Measurements from ENCODE around the gene SPINK13.
"Not testable (repeated sequence)": the region's sequence is repeated elsewhere in the genome, so short reads cannot be mapped to it uniquely, and the experiment has no call there.

The SPINK13 gene

DNA sequence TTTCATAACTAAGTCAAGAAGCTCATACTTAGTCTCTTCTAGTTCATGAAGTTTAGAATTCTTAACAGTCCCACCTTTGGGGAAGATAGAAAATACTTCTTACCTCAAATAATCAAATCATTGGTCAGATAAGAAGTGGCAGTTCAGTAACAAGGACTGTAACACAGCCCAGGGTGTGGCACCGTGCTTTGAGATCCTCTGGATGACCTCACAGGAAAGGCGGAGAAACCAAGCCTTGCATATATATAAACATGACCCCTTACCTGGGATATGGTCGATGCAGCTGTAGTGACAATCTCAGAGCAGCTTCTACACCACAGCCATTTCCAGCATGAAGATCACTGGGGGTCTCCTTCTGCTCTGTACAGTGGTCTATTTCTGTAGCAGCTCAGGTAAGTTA, 43.6 kb downstream of the SPINK13 start, which contains the start of gene SPINK7:
Gene SPINK7, plus strand, starts transcription at position 271 of the 400 bp plus-strand sequence. Its CDS starts 61 bp downstream, at position 332.
- DNase-seq (ENCODE audit: low read depth in 2 of 2) = no peak

DNA sequence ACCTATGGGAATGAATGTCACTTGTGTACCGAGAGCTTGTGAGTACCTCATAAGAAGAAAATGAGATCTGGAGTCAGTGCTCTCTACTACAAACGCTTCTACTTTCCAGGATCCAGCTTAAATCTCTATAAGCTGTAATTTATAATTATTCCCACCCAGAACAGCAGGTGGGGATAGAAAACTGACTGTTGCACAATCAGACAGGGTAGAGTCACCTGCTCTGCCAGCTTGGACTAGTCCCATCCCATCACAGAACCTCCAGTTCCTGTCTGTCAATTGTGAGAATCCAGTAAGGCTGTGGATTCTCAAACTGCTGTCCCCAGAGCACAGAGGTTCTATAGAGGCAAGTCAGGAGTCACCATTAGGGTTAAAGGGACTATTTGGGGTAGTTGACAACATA, 45.6 kb downstream of the SPINK13 start:
- DNase-seq (ENCODE audit: low read depth in 2 of 2) = no peak

DNA sequence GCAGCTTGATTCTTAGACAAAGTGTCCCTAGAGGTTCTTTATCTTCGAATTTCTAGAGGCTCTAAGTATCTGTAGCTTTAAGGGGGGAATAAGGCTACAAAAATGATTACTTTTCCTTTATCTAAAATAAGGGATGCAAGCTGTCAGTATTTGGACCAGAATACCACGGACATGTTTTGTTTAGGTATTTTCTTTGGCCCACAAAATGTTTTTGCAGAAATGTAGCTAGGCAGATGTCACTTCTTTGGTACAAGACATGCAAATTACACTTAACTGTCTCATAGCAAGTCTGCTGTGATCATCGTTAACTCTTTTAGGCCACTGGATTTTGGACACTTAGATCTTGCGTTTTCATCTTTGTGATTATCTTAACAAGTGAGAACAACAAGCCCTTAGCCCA, 46.1 kb downstream of the SPINK13 start:
- DNase-seq (ENCODE audit: low read depth in 2 of 2) = no peak

DNA sequence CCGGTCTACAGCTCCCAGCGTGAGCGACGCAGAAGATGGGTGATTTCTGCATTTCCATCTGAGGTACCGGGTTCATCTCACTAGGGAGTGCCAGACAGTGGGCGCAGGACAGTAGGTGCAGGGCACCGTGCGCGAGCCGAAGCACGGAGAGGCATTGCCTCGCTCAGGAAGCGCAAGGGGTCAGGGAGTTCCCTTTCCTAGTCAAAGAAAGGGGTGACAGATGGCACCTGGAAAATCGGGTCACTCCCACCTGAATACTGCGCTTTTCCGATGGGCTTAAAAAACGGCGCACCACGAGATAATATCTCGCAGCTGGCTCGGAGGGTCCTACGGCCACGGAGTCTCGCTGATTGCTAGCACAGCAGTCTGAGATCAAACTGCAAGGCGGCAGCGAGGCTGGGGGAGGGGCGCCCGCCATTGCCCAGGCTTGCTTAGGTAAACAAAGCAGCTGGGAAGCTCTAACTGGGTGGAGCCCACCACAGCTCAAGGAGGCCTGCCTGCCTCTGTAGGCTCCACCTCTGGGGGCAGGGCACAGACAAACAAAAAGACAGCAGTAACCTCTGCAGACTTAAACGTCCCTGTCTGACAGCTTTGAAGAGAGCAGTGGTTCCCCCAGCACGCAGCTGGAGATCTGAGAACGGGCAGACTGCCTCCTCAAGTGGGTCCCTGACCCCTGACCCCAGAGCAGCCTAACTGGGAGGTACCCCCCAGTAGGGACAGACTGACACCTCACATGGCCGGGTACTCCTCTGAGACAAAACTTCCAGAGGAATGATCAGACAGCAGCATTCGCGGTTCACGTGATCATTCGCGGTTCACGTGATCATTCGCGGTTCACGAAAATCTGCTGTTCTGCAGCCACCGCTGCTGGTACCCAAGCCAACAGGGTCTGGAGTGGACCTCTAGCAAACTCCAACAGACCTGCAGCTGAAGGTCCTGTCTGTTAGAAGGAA, 51.7 kb downstream of the SPINK13 start:
- not testable (repeated sequence) for DNase-seq (ENCODE audit: low read depth in 2 of 2)

DNA sequence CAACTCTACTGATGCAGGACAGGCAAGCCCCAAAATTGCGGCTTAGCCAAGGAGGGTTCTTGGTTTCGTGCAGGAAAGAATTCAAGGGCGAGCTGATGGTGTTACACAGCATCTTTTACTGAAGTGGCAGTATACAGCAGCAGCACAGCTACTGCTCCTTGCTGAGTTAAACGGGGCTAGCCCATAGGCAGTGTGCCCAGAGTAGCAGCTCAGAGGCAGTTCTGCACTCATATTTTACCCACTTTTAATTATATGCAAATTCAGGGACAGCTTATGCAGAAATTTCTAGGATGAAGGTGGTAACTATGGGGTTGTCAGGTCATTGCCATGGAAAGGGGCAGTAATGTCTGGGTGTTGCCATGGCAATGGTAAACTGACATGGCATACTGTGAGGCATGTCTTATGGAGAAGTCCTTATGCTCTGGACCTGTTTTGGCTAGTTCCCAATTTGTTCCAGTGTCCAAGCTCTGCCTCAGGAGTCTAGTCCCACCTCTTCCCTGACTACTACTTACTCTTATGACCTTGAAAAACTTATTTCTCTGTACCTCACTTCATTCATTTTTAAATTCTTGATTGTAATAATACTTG, 64.8 kb downstream of the SPINK13 start:
- no peak for DNase-seq (ENCODE audit: low read depth in 2 of 2)

GRCh38 chr5:148335259-148335658, 66.7 kb downstream of the SPINK13 start, which contains the start of gene SPINK9:
SPINK9 (plus strand) TSS chr5:148335559; CDS start chr5:148335614, 55 bp downstream.
- no peak for DNase-seq (ENCODE audit: low read depth in 2 of 2)
